HL-60 (cell line): Measurements from ENCODE around the gene CIRBP.

Experiments used
- DNase-seq, 2 experiments: peaks; one replicate each; pipeline ENCODE4 v3.0.0-alpha.2; 2010 to 2020; ENCODE audit warnings: low read depth in 1 of 2, low spot score in 1 of 2
- H3K27ac ChIP-seq: fragments of 250-450 bp; sonication (Bioruptor Pico); replicated peaks from 2 replicates; pipeline ENCODE4 v1.5.1; 2020; ENCODE audit warnings: mild to moderate bottlenecking, moderate library complexity
- H3K27me3 ChIP-seq: fragments of 250-450 bp; sonication (Bioruptor Pico); 2 replicates; pipeline ENCODE4 v1.5.1; 2021; ENCODE audit warnings: mild to moderate bottlenecking, moderate library complexity; ENCODE audit not compliant: insufficient read depth, poor library complexity, severe bottlenecking
- H3K4me3 ChIP-seq: replicated peaks from 2 replicates; pipeline ENCODE4 v1.5.1; 2011; ENCODE audit warnings: mild to moderate bottlenecking, control low read depth, low read length; ENCODE audit not compliant: insufficient read depth
- CTCF ChIP-seq: IDR thresholded peaks from one replicate; pipeline ENCODE4 v1.5.1; 2011; ENCODE audit warnings: low read length, control low read depth, inconsistent platforms; ENCODE audit not compliant: insufficient read depth
- GABPA ChIP-seq: IDR thresholded peaks from 2 replicates; pipeline ENCODE4 v1.6.1; 2012; ENCODE audit warnings: low read depth
- POLR2AphosphoS5 ChIP-seq: IDR thresholded peaks from 2 replicates; pipeline ENCODE4 v1.6.1; 2012; ENCODE audit warnings: low read depth
- REST ChIP-seq: IDR thresholded peaks from 2 replicates; pipeline ENCODE4 v1.6.1; 2012; ENCODE audit warnings: low read depth; ENCODE audit not compliant: insufficient replicate concordance
- SPI1 ChIP-seq: IDR thresholded peaks from 2 replicates; pipeline ENCODE4 v1.6.1; 2012; ENCODE audit warnings: low read depth, mild to moderate bottlenecking, borderline replicate concordance

The CIRBP gene

GRCh38 chr19:1294688-1295087 lies 25.6 kb downstream of the CIRBP start:
- H3K27ac ChIP-seq = no peak overlapping the region
- TF ChIP-seq SPI1 = no peak
- no peak for TF ChIP-seq REST
- TF ChIP-seq POLR2AphosphoS5 = no peak
- no peak for TF ChIP-seq GABPA
- TF ChIP-seq CTCF = no peak
- peaks cover 71% of the 10 kb centered on the region for H3K27me3 ChIP-seq
- DNase-seq = no peak
- H3K4me3 ChIP-seq = no peak overlapping the region

- peaks cover 64% of the 10 kb centered on the region for H3K27me3 ChIP-seq
- no peak overlapping the region for H3K27ac ChIP-seq
- TF ChIP-seq CTCF = no peak
- no peak for TF ChIP-seq POLR2AphosphoS5
- TF ChIP-seq REST = no peak
- no peak for TF ChIP-seq GABPA
- no peak for TF ChIP-seq SPI1
- no peak overlapping the region for H3K4me3 ChIP-seq
- DNase-seq = no peak
These were observed 26.3 kb downstream of the CIRBP start for GRCh38 chr19:1295169-1296012.

GRCh38 chr19:1296078-1296477 lies 26.9 kb downstream of the CIRBP start:
- Histone ChIP-seq H3K27me3 (peaks cover 57% of the 10 kb centered on the region), H3K27ac (no peak overlapping the region), H3K4me3 (no peak overlapping the region)
- DNase-seq = no peak
- TF ChIP-seq SPI1 (no peak), REST (no peak), POLR2AphosphoS5 (no peak), CTCF (no peak), GABPA (no peak)
